ENCODE results near the gene DBF4.

GRCh38 chr7:87853237-87853864 is 22.9 kb upstream of the DBF4 start:
- TF ChIP-seq CTCF (conservative IDR thresholded peaks at IDR 0.05; ENCODE audit: low read length) (no peak), EZH2phosphoT487 (IDR thresholded peaks at IDR 0.05; ENCODE audit: borderline replicate concordance) (no peak)
